Fibroblast of skin of scalp (primary cell): ENCODE data around the gene ZDHHC14.

Experiments
- DNase-seq: peaks from one replicate; pipeline ENCODE4 v3.0.0-alpha.2; 2013

The ZDHHC14 gene

GRCh38 chr6:157518397-157519250 lies 137.6 kb downstream of the ZDHHC14 start:
- peak; percentile 84 for DNase-seq

- DNase-seq: no peak
Measured at GRCh38 chr6:157519255-157520116, 138.5 kb downstream of the ZDHHC14 start.

GRCh38 chr6:157520117-157520406 lies 139.1 kb downstream of the ZDHHC14 start:
- DNase-seq: no peak

- no peak for DNase-seq
Measured at GRCh38 chr6:157520596-157521361, 139.8 kb downstream of the ZDHHC14 start.

- no peak for DNase-seq
Measured at GRCh38 chr6:157521362-157522335, 140.7 kb downstream of the ZDHHC14 start.

- DNase-seq: no peak
Measured at GRCh38 chr6:157522472-157522871, 141.5 kb downstream of the ZDHHC14 start.

GRCh38 chr6:157524735-157525134 lies 143.7 kb downstream of the ZDHHC14 start:
- no peak for DNase-seq

- no peak for DNase-seq
Measured at GRCh38 chr6:157525292-157525889, 144.4 kb downstream of the ZDHHC14 start.

GRCh38 chr6:157525918-157526425 lies 145.0 kb downstream of the ZDHHC14 start:
- DNase-seq: no peak

GRCh38 chr6:157527471-157527907 lies 146.5 kb downstream of the ZDHHC14 start:
- no peak for DNase-seq

- peak; percentile 58 for DNase-seq
Measured at GRCh38 chr6:157528931-157529653, 148.1 kb downstream of the ZDHHC14 start.

GRCh38 chr6:157529654-157530039 lies 148.7 kb downstream of the ZDHHC14 start:
- no peak for DNase-seq

GRCh38 chr6:157530126-157530525 lies 149.1 kb downstream of the ZDHHC14 start:
- DNase-seq: no peak

GRCh38 chr6:157530724-157531168 lies 149.8 kb downstream of the ZDHHC14 start:
- no peak for DNase-seq

GRCh38 chr6:157531169-157531985 lies 150.4 kb downstream of the ZDHHC14 start:
- DNase-seq: no peak

GRCh38 chr6:157531986-157532365 lies 151.0 kb downstream of the ZDHHC14 start:
- no peak for DNase-seq

- no peak for DNase-seq
Measured at GRCh38 chr6:157533048-157533871, 152.3 kb downstream of the ZDHHC14 start.

GRCh38 chr6:157534134-157534871 lies 153.3 kb downstream of the ZDHHC14 start:
- no peak for DNase-seq
